ENCODE measurements around the gene NAPSA.
"Not testable (repeated sequence)": the region's sequence is repeated elsewhere in the genome, so short reads cannot be mapped to it uniquely, and the experiment has no call there.

The NAPSA gene

GRCh38 chr19:50358483-50359327 lies 6.7 kb downstream of the NAPSA start:
- DNase-seq, result no peak

GRCh38 chr19:50357178-50358100 lies 8.0 kb downstream of the NAPSA start:
- DNase-seq, result peak; percentile 35

GRCh38 chr19:50356691-50357177 lies 8.7 kb downstream of the NAPSA start:
- no peak for DNase-seq

- not testable (repeated sequence) for DNase-seq
Observed at GRCh38 chr19:50353487-50353880, 12.0 kb downstream of the NAPSA start.

- DNase-seq, result no peak
Observed at GRCh38 chr19:50352242-50352641, 13.2 kb downstream of the NAPSA start.

- no peak for DNase-seq
Observed at GRCh38 chr19:50349277-50350057, 16.0 kb downstream of the NAPSA start.

- DNase-seq, result not testable (repeated sequence)
Observed at GRCh38 chr19:50347089-50347581, 18.3 kb downstream of the NAPSA start.

GRCh38 chr19:50344661-50345318 lies 20.6 kb downstream of the NAPSA start:
- no peak for DNase-seq

- DNase-seq, result no peak
Observed at GRCh38 chr19:50341091-50341564, 24.3 kb downstream of the NAPSA start.

- DNase-seq, result no peak
Observed at GRCh38 chr19:50340331-50340730, 25.1 kb downstream of the NAPSA start.

- not testable (repeated sequence) for DNase-seq
Observed at GRCh38 chr19:50337031-50337430, 28.4 kb downstream of the NAPSA start.

- DNase-seq, result no peak
Observed at GRCh38 chr19:50334741-50335421, 30.6 kb downstream of the NAPSA start.

GRCh38 chr19:50333737-50334617 lies 31.5 kb downstream of the NAPSA start:
- DNase-seq, result no peak

GRCh38 chr19:50333235-50333736 lies 32.2 kb downstream of the NAPSA start:
- DNase-seq, result peak; percentile 52

GRCh38 chr19:50332244-50333038 lies 33.0 kb downstream of the NAPSA start:
- DNase-seq, result no peak

- DNase-seq, result no peak
Observed at GRCh38 chr19:50331994-50332243, 33.5 kb downstream of the NAPSA start.

- no peak for DNase-seq
Observed at GRCh38 chr19:50331221-50331993, 34.0 kb downstream of the NAPSA start.

- DNase-seq, result no peak
Observed at GRCh38 chr19:50330365-50331078, 34.9 kb downstream of the NAPSA start.
